GM21367 (cell line): ENCODE measurements around the gene TSR3.
"Not testable (repeated sequence)": the region's sequence is repeated elsewhere in the genome, so short reads cannot be mapped to it uniquely, and the experiment has no call there.

Experiments
- ATAC-seq: cut with Tn5 transposase; IDR thresholded peaks from one replicate; pipeline ENCODE4 v1.9.1; 2021; ENCODE audit not compliant: unreplicated experiment

The TSR3 gene

DNA sequence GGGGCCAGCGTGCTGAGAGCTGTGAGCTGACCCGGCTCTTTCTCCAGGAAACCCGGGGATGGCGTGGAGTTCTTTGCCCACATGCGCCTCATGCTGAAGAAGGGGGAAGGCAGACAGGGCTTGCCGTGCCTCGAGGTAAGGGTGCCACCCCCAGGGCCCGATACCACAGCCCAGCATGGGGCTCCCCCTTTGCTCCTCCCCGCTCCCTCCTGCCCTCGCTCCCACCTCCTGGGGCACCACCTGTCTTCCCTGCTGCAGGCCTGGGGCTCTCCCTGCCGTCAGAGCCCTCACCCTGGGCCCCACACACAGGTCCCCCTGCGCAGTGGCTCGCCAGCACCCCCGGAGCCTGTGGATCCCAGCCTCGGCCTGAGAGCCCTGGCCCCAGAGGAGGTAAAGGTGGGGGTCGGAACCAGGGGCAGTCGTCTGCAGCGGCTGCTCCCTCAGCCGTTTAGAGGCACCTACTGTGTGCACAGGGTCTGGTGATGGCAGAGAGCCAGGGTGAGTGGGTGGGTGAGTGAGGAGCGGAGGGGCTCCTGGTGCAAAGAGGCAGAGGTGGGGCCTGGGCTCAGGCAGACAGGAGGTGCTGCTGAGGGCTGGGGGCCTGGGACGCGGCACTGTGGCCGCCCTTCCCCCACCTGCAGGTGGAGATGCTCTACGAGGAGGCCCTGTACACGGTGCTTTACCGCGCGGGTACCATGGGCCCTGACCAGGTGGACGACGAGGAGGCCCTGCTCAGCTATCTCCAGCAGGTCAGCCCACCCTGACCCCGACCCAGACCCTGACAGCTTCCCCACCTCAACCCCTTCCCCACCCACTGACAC lies 12.6 kb downstream of the TSR3 start:
- ATAC-seq = no peak

GRCh38 chr16:1338119-1338730 lies 13.5 kb downstream of the TSR3 start:
- no peak for ATAC-seq

- no peak for ATAC-seq
Observed at GRCh38 chr16:1337486-1337885, 14.2 kb downstream of the TSR3 start.

DNA sequence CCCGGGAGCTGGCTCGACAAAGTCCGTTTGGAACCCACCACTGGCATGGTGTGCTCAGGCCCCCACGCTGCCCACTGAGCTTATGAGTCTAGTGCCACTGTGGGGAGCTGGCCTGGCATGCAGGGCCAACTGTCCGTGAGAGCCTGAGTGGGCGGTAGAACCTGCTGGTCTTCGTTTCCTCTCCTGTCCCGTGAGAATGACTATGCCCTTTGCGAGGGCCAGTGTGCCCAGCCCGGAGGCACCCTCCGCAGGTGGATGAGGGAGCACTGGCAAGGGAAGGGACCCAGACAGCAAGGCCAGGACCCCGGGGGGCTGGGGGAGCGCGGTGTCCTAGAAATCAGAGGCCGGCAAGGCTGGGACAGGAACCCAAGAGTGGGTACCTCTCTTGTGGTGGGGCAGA lies 15.1 kb downstream of the TSR3 start:
- ATAC-seq = no peak

DNA sequence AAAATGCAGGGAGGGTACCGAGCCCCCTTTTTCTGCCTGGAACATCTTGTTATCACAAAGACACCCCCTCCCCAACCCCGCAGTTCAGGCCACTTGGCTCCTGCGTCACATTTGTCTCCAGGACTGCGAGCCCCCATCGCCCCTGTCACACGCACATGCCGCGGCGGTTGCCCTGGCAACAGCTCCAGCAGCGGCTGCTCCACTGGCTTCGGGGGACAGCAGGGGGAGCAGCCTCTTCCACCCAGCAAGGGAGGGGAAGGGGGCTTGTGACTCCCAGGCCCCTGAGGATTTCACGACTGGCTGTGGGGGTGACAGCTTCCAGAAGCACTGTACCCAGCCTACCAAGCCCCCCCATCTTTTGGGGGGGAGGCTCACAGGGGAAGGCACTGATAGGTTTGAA lies 15.7 kb downstream of the TSR3 start:
- no peak for ATAC-seq

DNA sequence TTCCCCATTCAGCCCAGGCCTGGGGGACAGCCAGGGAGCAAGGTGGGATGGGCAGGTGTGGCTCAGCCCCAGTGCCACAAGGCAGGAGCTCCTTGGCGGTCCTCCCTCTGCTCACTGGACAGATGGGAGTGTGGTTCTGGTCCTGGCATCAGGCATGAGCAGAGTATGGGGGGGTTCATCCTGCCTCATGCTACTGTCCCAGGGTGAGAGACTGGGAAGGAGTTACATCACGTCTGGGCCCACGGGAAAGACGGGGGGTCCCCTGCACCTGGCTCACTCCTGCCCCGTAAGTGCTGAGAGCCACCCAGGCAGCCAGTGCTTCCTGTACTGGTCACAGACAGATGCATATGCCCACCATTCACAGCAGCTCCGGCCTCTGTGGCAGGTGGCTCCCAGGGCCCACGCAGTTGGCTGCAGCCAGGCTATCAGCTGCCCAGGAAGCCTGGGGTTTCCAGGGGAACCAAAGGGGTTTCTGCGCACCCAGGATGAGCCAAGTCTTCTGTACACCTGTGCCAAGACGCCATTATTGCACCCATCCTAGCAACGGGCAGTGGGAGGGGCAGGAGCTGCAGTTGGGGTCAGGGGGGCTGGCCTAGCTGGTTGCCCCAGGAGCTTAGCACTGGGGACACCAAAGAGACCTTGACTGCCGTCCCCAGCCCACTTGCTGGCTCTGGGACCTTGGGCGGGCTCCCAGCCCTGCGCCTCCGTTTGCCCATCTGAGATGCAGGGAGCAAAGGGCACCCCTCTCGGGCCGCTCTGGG lies 16.3 kb downstream of the TSR3 start:
- no peak for ATAC-seq

GRCh38 chr16:1334739-1335138 lies 16.9 kb downstream of the TSR3 start:
- no peak for ATAC-seq

DNA sequence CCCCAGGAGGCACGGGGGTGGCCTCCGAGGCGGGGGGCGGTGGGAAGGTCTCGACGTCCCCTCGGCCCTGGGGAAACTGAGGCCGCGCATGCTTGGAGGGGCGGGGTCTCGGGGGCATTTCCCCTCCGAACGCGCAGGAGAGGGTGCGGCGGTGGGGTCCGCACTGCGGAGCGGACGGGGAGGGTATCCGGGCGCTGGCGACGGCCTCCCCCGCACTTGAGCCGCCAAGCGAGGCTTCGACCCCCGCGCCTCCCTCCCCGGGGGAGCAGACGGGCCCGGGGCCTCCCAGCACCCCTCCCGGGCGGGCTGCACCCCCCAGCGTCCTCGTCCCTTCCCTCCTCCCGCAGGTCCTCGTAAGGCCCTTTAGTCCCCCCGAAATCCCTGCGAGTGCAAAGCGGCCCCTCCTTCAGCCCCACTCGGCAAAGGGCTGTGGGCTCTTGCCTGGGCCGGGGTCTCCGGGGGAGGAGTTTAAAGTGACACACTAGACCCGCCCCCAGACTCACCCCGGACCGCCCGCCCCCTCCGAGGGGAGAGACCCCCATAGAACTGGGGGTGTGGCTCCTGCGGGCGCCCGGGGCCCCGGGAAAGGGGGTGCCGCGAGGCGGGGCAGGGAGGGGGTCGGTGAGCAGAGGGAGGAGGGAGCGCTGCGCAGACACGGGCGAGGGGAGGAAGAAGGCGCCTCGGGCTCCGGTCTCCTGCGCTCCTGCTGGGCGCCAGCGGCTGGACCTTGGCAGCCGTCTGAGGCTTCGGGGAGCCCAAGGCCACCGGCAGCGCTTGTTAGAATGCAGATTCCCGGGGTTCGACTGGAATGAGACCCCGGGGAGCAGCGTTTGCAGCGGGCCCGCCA lies 17.6 kb downstream of the TSR3 start:
- no peak for ATAC-seq

GRCh38 chr16:1333149-1333812 lies 18.4 kb downstream of the TSR3 start, which contains the start of gene BAIAP3:
BAIAP3 (plus strand) TSS chr16:1333645; CDS start chr16:1338550, 4,905 bp downstream.
- no peak for ATAC-seq

- no peak for ATAC-seq
Observed at GRCh38 chr16:1332618-1333148, 19.0 kb downstream of the TSR3 start.

- no peak for ATAC-seq
Observed at GRCh38 chr16:1331712-1332617, 19.7 kb downstream of the TSR3 start.

DNA sequence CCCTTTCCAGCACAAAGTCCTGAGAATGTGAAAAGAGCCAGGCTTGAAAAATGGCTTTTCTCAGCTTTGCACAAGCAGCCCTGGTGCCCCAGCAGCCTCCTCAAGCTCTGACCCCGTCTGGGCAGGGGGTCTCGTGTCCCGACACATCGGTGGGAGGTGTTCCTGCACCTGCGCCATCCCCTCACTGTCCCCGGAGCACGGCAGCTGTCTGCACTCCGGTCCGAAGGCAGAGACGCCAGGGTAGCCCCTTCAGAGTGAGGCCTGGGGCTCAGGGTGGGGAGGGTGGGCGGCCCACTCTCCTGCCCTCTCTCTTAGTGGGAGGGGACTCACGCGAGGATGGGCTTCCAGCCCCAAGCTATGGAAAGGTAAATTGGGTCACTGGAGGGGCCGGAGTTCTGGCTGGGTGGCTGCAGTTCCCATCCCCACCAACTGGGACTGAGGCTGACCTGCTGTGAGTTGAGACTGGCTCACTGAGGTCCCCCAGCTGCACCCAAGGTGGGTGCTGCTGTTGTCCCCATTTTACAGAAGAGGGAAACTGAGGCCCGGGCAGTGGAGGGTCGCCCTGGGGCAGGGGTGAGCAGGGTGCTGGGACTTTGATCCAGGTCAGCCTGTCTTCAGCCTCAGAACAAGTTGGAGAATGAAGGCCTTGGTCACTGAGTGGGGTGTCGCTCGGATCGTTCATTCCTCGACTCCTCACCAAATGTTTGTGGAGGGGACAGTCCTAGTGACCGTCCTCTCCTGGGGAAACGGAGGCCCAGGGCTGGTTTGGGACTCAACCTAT lies 20.6 kb downstream of the TSR3 start:
- ATAC-seq = no peak

GRCh38 chr16:1330260-1330914 lies 21.3 kb downstream of the TSR3 start:
- no peak for ATAC-seq

DNA sequence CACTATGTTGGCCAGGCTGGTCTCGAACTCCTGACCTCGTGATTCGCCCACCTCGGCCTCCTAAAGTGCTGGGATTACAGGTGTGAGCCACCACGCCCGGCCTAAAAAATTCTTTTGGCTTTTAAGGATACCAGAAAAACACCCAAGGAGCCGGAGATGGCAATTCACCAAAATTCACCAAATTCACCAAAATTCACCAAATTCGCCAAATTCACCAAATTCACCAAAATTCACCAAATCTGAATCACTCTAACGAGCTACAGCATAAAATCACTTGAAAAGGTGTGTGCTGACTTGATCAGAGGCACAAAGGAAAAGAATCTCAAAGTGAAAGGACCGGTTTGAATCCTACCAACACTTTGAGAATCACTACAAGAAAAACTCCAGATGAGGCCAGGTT lies 22.7 kb downstream of the TSR3 start:
- ATAC-seq = not testable (repeated sequence)

GRCh38 chr16:1328136-1328535 lies 23.5 kb downstream of the TSR3 start:
- ATAC-seq = not testable (repeated sequence)

DNA sequence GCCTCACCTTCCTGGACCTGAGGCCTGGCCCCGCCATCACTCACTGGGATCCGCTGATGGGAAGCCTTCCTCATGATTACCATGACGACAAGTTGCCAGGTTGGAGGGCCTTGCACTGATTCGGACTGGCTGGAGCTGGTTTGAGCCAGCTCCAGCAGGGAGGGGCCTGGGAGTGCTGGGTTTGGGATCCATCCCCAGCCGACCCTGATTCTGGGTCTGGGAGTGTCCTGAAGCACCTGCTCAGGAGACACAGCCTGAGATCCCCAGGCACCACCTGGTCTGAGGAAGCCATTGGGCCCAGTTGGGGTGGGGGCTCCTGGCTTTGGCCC lies 24.1 kb downstream of the TSR3 start:
- no peak for ATAC-seq

GRCh38 chr16:1326946-1327618 lies 24.6 kb downstream of the TSR3 start:
- ATAC-seq = no peak
